HG03103 (cell line): ENCODE data around the gene LAMA2.

Experiments used
- ATAC-seq: cut with Tn5 transposase; IDR thresholded peaks from one replicate; pipeline ENCODE4 v1.9.1; 2021; ENCODE audit warnings: low read depth; ENCODE audit not compliant: unreplicated experiment

Gene LAMA2

GRCh38 chr6:129203190-129203900 lies 320.4 kb downstream of the LAMA2 start:
- no peak for ATAC-seq

GRCh38 chr6:129206821-129207220 lies 323.9 kb downstream of the LAMA2 start:
- ATAC-seq: no peak

GRCh38 chr6:129207832-129208231 lies 324.9 kb downstream of the LAMA2 start:
- no peak for ATAC-seq

- no peak for ATAC-seq
These were observed 325.6 kb downstream of the LAMA2 start for GRCh38 chr6:129208415-129209034.

GRCh38 chr6:129209355-129209754 lies 326.4 kb downstream of the LAMA2 start:
- no peak for ATAC-seq

GRCh38 chr6:129210684-129211083 lies 327.7 kb downstream of the LAMA2 start:
- ATAC-seq: no peak

GRCh38 chr6:129211626-129212025 lies 328.7 kb downstream of the LAMA2 start:
- no peak for ATAC-seq

- no peak for ATAC-seq
These were observed 329.1 kb downstream of the LAMA2 start for GRCh38 chr6:129212081-129212480.

GRCh38 chr6:129215246-129215645 lies 332.3 kb downstream of the LAMA2 start:
- no peak for ATAC-seq

- ATAC-seq: no peak
These were observed 333.1 kb downstream of the LAMA2 start for GRCh38 chr6:129215916-129216520.

- ATAC-seq: no peak
These were observed 334.8 kb downstream of the LAMA2 start for GRCh38 chr6:129217701-129218100.

GRCh38 chr6:129233458-129234134 lies 350.7 kb downstream of the LAMA2 start:
- ATAC-seq: peak; percentile 63

- ATAC-seq: no peak
These were observed 352.4 kb downstream of the LAMA2 start for GRCh38 chr6:129235167-129236000.

GRCh38 chr6:129236001-129236517 lies 353.1 kb downstream of the LAMA2 start:
- peak; percentile 49 for ATAC-seq

- ATAC-seq: no peak
These were observed 356.1 kb downstream of the LAMA2 start for GRCh38 chr6:129238991-129239390.

GRCh38 chr6:129239825-129240491 lies 357.0 kb downstream of the LAMA2 start:
- no peak for ATAC-seq

GRCh38 chr6:129240492-129240853 lies 357.5 kb downstream of the LAMA2 start:
- no peak for ATAC-seq

- ATAC-seq: no peak
These were observed 359.6 kb downstream of the LAMA2 start for GRCh38 chr6:129242546-129242945.

GRCh38 chr6:129243377-129243776 lies 360.4 kb downstream of the LAMA2 start:
- ATAC-seq: no peak

- ATAC-seq: no peak
These were observed 366.0 kb downstream of the LAMA2 start for GRCh38 chr6:129248946-129249345.
